Stimulated activated naive CD8-positive, alpha-beta T cell treated with anti-CD3 and anti-CD28 coated beads, Interleukin-15, Interleukin-2, amounts not matched to agents 100 ng/mL and 50 ng/mL, for 24 hours (primary cell): ENCODE results near the gene KCTD8.
"Not testable (repeated sequence)": the region's sequence is repeated elsewhere in the genome, so short reads cannot be mapped to it uniquely, and the experiment has no call there.

Experiments
- H3K27ac Mint-ChIP-seq: one replicate; pipeline ENCODE4 v1.8.0; 2021; ENCODE audit warnings: mild to moderate bottlenecking, mixed read lengths
- H3K27me3 Mint-ChIP-seq: one replicate; pipeline ENCODE4 v1.8.0; 2021; ENCODE audit warnings: mixed read lengths
- H3K36me3 Mint-ChIP-seq: one replicate; pipeline ENCODE4 v1.8.0; 2021; ENCODE audit warnings: low read depth, mixed read lengths
- H3K4me1 Mint-ChIP-seq: one replicate; pipeline ENCODE4 v1.8.0; 2021; ENCODE audit warnings: low read depth, mixed read lengths
- H3K4me3 Mint-ChIP-seq: one replicate; pipeline ENCODE4 v1.8.0; 2021; ENCODE audit warnings: mild to moderate bottlenecking, mixed read lengths
- H3K9me3 Mint-ChIP-seq: one replicate; pipeline ENCODE4 v1.8.0; 2021; ENCODE audit warnings: mixed read lengths

KCTD8 gene

GRCh38 chr4:44237643-44238042 lies 211.0 kb downstream of the KCTD8 start:
- Mint-ChIP-seq H3K36me3 (no peaks in the 10 kb centered on the region), H3K9me3 (peaks cover 16% of the 10 kb centered on the region), H3K4me3 (no peak overlapping the region), H3K27ac (no peak overlapping the region), H3K4me1 (no peaks in the 10 kb centered on the region), H3K27me3 (no peaks in the 10 kb centered on the region)

- no peaks in the 10 kb centered on the region for H3K4me1 Mint-ChIP-seq
- peaks cover 16% of the 10 kb centered on the region for H3K9me3 Mint-ChIP-seq
- H3K27me3 Mint-ChIP-seq, result no peaks in the 10 kb centered on the region
- H3K4me3 Mint-ChIP-seq, result no peak overlapping the region
- no peak overlapping the region for H3K27ac Mint-ChIP-seq
- no peaks in the 10 kb centered on the region for H3K36me3 Mint-ChIP-seq
Observed at GRCh38 chr4:44235897-44236296, 212.7 kb downstream of the KCTD8 start.

GRCh38 chr4:44232262-44232661 lies 216.3 kb downstream of the KCTD8 start:
- Mint-ChIP-seq H3K36me3 (no peaks in the 10 kb centered on the region), H3K9me3 (peaks cover 10% of the 10 kb centered on the region), H3K4me3 (no peak overlapping the region), H3K4me1 (no peaks in the 10 kb centered on the region), H3K27ac (no peak overlapping the region), H3K27me3 (no peaks in the 10 kb centered on the region)

GRCh38 chr4:44231006-44231405 lies 217.6 kb downstream of the KCTD8 start:
- H3K27ac Mint-ChIP-seq, result no peak overlapping the region
- H3K4me3 Mint-ChIP-seq, result no peak overlapping the region
- no peaks in the 10 kb centered on the region for H3K36me3 Mint-ChIP-seq
- no peaks in the 10 kb centered on the region for H3K27me3 Mint-ChIP-seq
- H3K9me3 Mint-ChIP-seq, result peaks cover 4% of the 10 kb centered on the region
- no peaks in the 10 kb centered on the region for H3K4me1 Mint-ChIP-seq

- no peaks in the 10 kb centered on the region for H3K36me3 Mint-ChIP-seq
- no peak overlapping the region for H3K4me3 Mint-ChIP-seq
- H3K27me3 Mint-ChIP-seq, result no peaks in the 10 kb centered on the region
- H3K27ac Mint-ChIP-seq, result no peak overlapping the region
- no peaks in the 10 kb centered on the region for H3K9me3 Mint-ChIP-seq
- no peaks in the 10 kb centered on the region for H3K4me1 Mint-ChIP-seq
Observed at GRCh38 chr4:44228326-44228725, 220.3 kb downstream of the KCTD8 start.

GRCh38 chr4:44221407-44221806 lies 227.2 kb downstream of the KCTD8 start:
- Mint-ChIP-seq H3K4me3 (no peak overlapping the region), H3K27ac (no peak overlapping the region), H3K4me1 (no peaks in the 10 kb centered on the region), H3K36me3 (no peaks in the 10 kb centered on the region), H3K27me3 (no peaks in the 10 kb centered on the region), H3K9me3 (no peaks in the 10 kb centered on the region)

- Mint-ChIP-seq H3K4me3 (no peak overlapping the region), H3K36me3 (no peaks in the 10 kb centered on the region), H3K4me1 (no peaks in the 10 kb centered on the region), H3K27me3 (no peaks in the 10 kb centered on the region), H3K9me3 (no peaks in the 10 kb centered on the region), H3K27ac (no peak overlapping the region)
Observed at GRCh38 chr4:44210750-44211149, 237.9 kb downstream of the KCTD8 start.

GRCh38 chr4:44196796-44197195 lies 251.8 kb downstream of the KCTD8 start:
- Mint-ChIP-seq H3K9me3 (peaks cover 14% of the 10 kb centered on the region), H3K4me3 (no peak overlapping the region), H3K27ac (no peak overlapping the region), H3K36me3 (no peaks in the 10 kb centered on the region), H3K27me3 (no peaks in the 10 kb centered on the region), H3K4me1 (no peaks in the 10 kb centered on the region)

- H3K4me3 Mint-ChIP-seq, result no peak overlapping the region
- H3K36me3 Mint-ChIP-seq, result no peaks in the 10 kb centered on the region
- no peaks in the 10 kb centered on the region for H3K27me3 Mint-ChIP-seq
- H3K4me1 Mint-ChIP-seq, result no peaks in the 10 kb centered on the region
- no peak overlapping the region for H3K27ac Mint-ChIP-seq
- H3K9me3 Mint-ChIP-seq, result peaks cover 7% of the 10 kb centered on the region
Observed at GRCh38 chr4:44194365-44194764, 254.2 kb downstream of the KCTD8 start.

- Mint-ChIP-seq H3K4me3 (no peak overlapping the region), H3K4me1 (no peaks in the 10 kb centered on the region), H3K9me3 (peaks cover 3% of the 10 kb centered on the region), H3K36me3 (no peaks in the 10 kb centered on the region), H3K27me3 (no peaks in the 10 kb centered on the region), H3K27ac (no peak overlapping the region)
Observed at GRCh38 chr4:44186850-44187246, 261.8 kb downstream of the KCTD8 start.

GRCh38 chr4:44186096-44186849 lies 262.3 kb downstream of the KCTD8 start:
- no peak overlapping the region for H3K27ac Mint-ChIP-seq
- H3K36me3 Mint-ChIP-seq, result no peaks in the 10 kb centered on the region
- no peak overlapping the region for H3K4me3 Mint-ChIP-seq
- H3K27me3 Mint-ChIP-seq, result no peaks in the 10 kb centered on the region
- no peaks in the 10 kb centered on the region for H3K9me3 Mint-ChIP-seq
- H3K4me1 Mint-ChIP-seq, result no peaks in the 10 kb centered on the region

GRCh38 chr4:44181491-44182349 lies 266.9 kb downstream of the KCTD8 start:
- H3K4me3 Mint-ChIP-seq, H3K9me3 Mint-ChIP-seq, H3K36me3 Mint-ChIP-seq, H3K27ac Mint-ChIP-seq, H3K4me1 Mint-ChIP-seq, H3K27me3 Mint-ChIP-seq: not testable (repeated sequence)

GRCh38 chr4:44167766-44168165 lies 280.8 kb downstream of the KCTD8 start:
- not testable (repeated sequence) for H3K36me3 Mint-ChIP-seq, H3K27ac Mint-ChIP-seq, H3K4me3 Mint-ChIP-seq, H3K27me3 Mint-ChIP-seq, H3K4me1 Mint-ChIP-seq
- H3K9me3 Mint-ChIP-seq, result peaks cover 14% of the 10 kb centered on the region

- no peaks in the 10 kb centered on the region for H3K4me1 Mint-ChIP-seq
Observed at GRCh38 chr4:44165938-44166337, 282.7 kb downstream of the KCTD8 start.

GRCh38 chr4:44162538-44163270 lies 285.9 kb downstream of the KCTD8 start:
- Mint-ChIP-seq H3K36me3 (no peaks in the 10 kb centered on the region), H3K27ac (no peak overlapping the region), H3K9me3 (peaks cover under 1% of the 10 kb centered on the region), H3K27me3 (no peaks in the 10 kb centered on the region), H3K4me3 (no peak overlapping the region), H3K4me1 (no peaks in the 10 kb centered on the region)

More at GRCh38 chr4:44165938-44166337, 282.7 kb downstream of the KCTD8 start:
- Mint-ChIP-seq H3K36me3 (no peaks in the 10 kb centered on the region), H3K27ac (no peak overlapping the region), H3K4me3 (no peak overlapping the region), H3K27me3 (no peaks in the 10 kb centered on the region), H3K9me3 (peaks cover 13% of the 10 kb centered on the region)
